Stimulated activated CD4-positive, alpha-beta T cell treated with anti-CD3 and anti-CD28 coated beads, Interleukin-12 subunit alpha, Interleukin-12 subunit beta, amount 100 ng/mL, for 24 hours (primary cell): Measurements from ENCODE around the gene CD46.
"Not testable (repeated sequence)": the region's sequence is repeated elsewhere in the genome, so short reads cannot be mapped to it uniquely, and the experiment has no call there.

ENCODE experiments used
- DNase-seq, 2 experiments: peaks; one replicate each; pipeline ENCODE4 v3.0.0-alpha.2; 2020; ENCODE audit warnings: low read depth in 2 of 2

The CD46 gene

DNA sequence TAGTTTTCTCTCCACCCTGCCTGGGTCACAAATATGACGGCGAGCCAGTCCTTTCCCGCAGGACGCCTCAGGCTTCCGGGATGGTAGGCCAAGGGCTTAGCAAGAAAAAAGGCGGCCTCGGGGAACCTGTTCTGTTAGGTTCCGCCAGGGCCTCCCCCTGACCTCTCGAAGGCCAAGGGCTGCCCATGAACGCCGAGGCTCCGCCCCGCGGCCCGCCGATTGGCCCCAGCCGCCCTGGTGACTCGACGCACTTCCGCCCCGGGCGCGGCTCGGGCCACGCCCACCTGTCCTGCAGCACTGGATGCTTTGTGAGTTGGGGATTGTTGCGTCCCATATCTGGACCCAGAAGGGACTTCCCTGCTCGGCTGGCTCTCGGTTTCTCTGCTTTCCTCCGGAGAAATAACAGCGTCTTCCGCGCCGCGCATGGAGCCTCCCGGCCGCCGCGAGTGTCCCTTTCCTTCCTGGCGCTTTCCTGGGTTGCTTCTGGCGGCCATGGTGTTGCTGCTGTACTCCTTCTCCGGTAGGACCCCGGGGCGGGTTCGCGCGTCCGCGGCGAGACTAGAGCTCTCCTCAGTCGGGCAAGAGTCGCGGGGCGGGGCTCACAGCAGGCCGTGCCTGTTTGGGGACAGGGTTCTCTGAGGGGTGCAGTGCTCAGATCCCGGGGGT lies at the start of gene CD46:
TSS of gene CD46 (plus strand) at position 265 of the 666 bp plus-strand sequence. CDS start at position 424, 159 bp downstream.
- peak; percentile 81 to 94 for DNase-seq

DNA sequence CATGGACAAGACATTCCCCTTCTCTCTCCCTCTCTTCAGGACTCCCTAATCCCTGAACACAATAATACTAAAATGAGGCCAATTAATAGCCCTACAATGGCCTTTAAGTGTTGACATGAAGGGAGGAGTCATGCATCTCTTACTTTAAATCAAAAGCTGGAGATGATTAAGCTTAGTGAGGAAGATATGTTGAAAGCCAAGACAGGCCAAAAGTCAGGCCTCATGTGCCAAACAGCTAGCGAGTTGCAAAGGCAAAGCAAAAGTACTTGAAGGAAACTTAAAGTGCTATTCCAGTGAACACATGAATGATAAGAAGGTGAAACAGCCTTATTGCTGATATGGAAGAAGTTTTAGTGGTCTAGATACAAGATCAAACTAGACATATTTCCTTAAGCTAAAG lies 49.5 kb upstream of the CD46 start:
- no peak for DNase-seq

GRCh38 chr1:207703712-207704111 lies 48.1 kb upstream of the CD46 start:
- DNase-seq = no peak

DNA sequence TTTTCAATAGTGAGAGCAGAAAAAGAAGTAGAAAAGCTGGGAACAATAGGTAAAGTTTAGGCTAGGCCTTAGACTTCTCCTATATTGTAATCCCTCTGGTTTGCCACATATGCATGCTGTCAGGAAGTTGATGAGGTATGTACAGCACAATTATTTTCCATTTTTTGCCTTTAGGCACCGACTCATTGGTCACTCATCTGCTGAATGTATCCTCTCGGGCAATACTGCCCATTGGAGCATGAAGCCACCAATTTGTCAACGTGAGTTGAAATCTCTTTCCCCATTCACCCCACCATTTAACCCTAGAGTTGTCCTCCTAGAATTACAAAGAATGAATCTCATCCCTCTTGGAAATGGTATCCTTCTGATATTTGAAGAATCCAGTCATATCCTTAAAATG lies 43.9 kb upstream of the CD46 start:
- DNase-seq = not testable (repeated sequence)

DNA sequence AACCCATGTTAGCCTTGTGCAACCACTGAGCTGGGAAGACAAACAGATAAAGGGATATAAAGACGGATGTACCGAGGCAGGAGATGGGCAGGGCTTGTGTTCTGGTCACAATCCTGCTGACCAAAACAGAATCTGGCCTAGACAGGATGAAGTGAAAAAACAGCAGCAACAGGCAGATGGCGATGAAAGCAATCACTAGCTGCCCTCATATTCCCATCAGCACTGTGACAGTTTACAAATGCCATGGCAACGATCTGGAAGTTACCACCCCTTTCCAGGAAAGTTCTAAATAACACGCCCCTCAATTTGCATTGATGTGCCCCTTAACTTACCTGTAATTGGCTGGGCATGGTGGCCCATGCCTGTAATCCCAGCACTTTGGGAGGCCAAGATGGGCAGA lies 40.6 kb upstream of the CD46 start:
- no peak for DNase-seq

DNA sequence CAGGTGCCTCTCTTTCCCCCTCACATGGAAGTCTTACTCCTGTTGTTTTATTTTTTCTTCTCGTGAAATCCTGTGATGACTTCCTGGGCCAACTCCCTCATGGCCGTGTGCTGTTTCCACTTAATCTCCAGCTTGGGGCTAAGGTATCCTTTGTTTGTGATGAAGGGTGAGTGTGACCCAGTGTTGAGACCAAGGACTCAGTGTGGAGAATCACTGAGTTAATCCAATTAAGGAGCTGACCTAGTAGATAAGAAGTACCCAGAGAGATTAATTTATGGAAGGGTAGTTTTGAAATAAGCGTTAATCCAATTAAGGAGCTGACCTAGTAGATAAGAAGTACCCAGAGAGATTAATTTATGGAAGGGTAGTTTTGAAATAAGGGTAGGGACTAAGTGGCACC lies 39.2 kb upstream of the CD46 start:
- DNase-seq = not testable (repeated sequence)

- no peak for DNase-seq
These were observed 38.3 kb upstream of the CD46 start for GRCh38 chr1:207713529-207713928.

GRCh38 chr1:207719234-207719633 lies 32.6 kb upstream of the CD46 start:
- DNase-seq = no peak

DNA sequence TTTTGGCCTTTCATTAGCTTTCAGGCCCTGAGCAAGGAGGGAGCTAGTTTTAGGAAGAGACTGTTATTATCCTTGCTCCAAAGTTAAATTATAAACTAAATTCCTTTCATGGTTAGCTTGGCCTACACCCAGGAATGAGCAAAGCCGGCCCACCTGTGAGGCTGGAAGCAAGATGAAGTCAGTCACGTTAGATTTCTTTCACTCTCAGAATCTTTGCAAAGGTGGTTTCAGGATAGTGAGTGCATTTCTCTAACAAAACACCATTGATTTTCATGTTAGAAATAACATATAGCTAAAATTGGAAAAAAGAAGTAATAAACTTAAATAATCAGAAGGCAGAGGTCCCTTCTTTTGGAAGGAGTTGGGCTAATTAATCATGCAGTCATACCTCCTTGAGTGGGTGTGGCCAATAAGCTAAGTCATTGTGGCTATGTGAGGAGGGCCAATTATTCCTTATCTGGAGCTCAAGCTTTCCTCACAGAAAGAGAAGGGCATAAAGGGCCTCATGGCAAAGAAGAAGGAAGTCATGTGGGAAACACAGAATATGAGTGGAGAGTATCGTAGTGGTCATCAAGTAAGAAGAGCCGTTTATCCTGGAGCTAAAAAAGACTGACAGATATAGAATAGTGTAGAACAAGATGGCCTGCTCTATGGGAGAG lies 23.5 kb upstream of the CD46 start:
- not testable (repeated sequence) for DNase-seq

GRCh38 chr1:207737503-207738157 lies 14.2 kb upstream of the CD46 start:
- DNase-seq = not testable (repeated sequence)

GRCh38 chr1:207738158-207738659 lies 13.6 kb upstream of the CD46 start:
- not testable (repeated sequence) for DNase-seq

DNA sequence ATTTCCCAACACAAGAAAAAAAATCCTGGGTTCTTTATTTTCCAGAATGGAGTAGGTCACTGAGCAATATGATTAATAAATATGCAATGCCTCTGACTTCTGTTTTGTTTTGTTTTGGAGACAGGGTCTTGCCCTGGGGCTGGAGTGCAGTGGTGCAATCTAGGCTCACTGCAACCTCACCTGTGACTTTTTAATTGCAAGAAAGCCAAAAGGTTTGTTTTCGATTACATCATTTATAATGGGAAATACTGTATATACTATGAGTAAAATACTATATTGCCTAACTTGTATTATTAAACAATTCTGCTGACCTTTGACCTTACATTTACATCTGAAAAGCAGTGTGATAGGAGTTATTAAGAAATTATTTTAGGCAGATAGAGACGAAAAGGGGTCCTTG lies 11.6 kb upstream of the CD46 start:
- no peak for DNase-seq

GRCh38 chr1:207742850-207743555 lies 8.9 kb upstream of the CD46 start:
- no peak for DNase-seq

- DNase-seq = no peak
These were observed 7.8 kb upstream of the CD46 start for GRCh38 chr1:207744000-207744534.

DNA sequence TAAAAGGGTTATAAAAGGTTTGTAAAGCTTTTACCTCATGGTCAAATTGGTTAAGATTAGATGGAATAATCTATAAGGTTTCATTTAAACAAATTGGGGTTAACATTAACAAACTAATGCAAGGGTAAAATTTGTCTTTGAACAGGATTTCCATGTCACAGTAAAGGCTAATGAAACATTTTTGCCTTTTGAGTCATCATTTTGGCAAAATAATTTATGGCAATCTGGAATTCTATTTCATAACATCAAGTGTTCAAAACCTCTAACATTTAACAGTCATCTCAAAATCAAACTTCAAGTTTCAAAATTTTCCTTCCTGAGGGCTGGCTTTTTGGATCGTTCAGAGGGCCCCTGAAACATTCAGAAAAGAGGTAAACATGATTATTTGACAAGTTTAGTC lies 6.6 kb upstream of the CD46 start:
- no peak for DNase-seq

DNA sequence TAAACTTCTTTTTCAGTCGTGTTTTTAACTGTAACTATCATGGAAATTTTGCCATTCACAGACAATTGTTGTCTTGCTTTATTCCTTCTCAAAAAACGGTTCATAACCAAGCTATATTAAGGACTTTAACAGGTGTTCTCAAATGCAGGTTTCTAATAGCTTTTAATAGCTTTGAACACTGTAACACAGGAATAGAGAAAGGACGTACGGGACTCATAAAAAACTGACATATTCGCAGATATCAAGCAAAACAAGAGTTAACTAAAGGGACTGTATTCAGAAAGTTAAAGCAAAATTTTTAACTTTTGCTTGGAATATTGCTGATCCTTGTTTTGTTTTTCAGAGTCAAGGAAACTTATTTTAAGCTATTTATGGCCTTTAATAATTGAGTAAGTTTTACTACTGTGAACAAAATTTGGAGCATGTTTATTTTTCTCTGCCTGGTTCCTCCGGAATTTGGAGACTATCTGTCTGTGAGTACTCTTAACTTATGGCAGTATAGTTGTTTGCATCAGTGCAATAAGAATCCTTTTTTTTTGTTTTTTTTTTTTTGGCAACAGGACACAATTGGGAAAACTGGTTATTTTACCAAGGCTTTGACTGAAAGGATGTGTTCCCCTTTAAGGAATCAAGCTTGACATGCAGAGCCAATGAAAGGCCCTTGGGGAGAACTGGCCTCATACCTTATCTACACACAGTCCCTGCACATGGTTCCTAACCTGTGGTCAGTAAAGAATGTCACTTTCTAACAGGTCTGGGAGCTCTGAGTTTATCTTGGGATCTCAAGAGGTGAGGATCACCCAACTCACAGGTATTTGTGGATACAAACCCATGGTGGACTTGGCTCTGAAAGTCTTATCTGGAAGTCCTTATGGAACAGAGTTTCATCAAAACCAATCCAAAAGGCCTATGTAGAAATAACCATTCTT lies 5.8 kb upstream of the CD46 start:
- DNase-seq = no peak

- no peak for DNase-seq
These were observed 4.0 kb upstream of the CD46 start for GRCh38 chr1:207747627-207748492.

DNA sequence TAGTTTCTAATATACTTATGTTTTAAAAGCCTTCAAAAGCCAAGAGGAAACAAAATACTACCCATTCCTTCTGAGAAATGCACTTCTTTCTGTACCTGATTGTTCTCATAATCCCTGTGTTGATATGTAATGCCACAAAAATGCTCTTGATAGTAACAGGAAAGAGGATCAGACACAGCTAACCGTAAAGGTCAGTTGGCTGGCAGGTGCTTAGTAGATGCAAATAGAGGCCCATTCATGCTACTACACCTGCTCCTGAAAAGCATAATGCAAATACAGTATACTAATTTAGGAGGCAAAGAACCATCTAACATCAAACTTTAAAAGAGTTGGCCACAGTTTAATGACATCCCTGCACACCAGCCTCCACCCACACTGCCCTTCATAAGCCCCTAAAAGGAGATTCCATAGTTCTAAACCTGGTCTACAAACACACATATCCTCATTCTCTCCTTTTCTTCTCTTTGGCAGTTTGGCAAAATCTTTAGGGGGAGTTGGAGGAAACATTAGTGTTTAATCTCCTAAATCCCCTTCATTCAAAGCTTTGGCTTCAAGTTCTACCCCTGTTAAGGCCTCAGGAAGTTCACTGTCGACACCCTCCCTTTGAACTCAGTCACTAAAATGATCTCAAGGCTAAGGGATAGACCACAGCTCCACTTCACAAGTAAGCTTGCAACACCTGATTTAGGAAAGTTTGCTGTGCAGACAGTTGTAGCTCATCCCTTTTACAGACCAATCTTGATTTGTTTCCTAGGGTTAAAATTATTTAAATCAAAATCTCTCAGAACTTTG lies 2.9 kb upstream of the CD46 start:
- no peak for DNase-seq
